GM21717 (cell line): ENCODE measurements around the gene MNX1.

Source experiments
- ATAC-seq: cut with Tn5 transposase; IDR thresholded peaks from one replicate; pipeline ENCODE4 v1.9.1; 2021; ENCODE audit warnings: mild to moderate bottlenecking, moderate library complexity; ENCODE audit not compliant: unreplicated experiment

The MNX1 gene

DNA sequence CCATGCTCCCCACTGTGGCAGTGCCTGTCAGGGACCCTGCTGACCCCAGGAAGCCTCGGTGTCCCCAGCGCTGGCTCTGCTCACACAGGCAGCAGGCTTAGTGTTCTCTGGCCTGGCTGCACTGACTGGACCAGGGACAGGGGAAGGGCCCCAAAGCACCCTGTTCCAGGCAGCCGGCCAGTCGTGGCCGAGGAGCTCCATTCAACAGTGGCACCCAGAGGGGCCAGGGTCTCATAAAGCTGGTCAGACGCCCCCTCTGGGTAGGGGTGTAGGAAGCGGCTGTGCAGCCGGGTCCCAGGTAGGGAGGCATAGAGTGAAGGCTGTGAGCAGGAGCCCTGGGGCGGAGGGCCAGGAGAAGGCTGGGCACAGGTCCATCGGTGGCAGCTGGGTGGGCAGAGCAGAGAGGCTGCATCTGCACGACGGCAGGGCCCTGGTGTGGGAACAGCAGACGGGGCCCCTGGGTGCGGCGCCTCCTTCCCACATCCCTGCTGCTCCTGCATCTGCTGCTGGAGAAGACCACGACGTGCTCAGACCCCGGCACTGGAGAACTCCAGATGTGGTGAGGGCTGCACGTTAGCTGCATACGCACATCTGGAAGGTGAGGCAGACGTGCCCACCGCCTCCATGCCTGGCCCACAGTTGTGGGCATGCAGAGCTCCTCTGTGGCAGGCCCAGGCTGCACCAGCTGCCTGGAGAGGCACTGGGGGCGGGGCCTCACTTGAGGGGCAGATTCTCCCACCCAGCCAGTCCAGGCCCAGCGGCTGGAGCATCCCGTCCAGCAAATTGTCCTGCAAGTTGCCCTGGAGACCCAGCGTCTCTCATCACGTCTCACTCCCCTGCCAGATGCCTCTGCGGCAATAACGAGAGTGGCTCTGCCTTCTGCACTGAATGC, 25.1 kb downstream of the MNX1 start:
- no peak for ATAC-seq

DNA sequence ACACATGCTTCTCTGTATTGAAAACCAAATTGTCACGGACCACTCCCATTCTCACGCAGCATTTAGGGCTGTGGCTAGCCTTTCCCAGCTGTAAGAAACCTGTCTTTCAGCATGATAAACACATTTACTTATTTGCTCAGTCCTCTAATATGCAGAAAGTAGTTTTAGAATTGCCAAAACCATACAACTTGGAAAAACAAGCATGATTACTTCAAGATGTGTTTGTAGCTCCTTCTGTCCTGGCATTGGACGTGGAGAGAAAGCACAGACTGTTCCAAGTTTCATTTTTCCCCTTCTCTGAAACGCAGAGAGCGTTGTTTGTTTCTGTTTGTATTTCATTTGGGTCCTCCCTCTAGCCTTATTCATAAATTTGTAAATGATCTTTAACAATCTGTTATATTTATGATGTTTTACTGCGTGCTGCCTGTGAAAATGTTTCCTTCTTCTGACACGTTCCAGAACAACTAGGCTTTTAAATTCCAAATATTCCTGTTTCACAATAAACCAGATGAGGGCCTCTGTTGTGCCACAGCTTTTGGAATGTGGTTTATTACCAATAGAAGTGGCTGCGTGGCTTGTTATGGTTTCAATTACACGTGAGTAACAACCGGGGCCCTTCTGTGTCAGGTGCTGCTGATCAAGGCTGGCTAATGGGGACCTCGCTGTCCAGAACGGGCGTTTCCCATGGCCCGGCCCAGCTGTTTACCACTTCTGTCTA, 26.1 kb downstream of the MNX1 start:
- ATAC-seq, result no peak

DNA sequence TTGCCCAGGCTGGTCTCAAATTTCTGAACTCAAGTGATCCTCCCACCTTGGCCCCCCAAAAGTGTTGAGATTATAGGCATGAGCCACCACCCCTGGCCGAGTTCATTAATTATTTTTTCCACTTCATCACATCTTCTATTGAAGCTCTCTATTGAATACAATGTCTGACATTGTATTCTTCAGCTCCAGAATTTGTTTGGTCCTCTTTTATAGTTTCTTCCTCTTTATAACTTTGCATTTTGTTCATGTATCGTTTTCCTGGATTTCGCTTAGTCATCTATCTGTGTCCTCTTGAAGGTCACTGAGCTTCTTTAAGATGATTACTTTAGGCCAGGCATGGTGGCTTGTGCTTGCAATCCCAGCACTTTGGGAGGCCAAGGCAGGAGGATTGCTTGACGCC, 30.8 kb downstream of the MNX1 start:
- ATAC-seq, result no peak

DNA sequence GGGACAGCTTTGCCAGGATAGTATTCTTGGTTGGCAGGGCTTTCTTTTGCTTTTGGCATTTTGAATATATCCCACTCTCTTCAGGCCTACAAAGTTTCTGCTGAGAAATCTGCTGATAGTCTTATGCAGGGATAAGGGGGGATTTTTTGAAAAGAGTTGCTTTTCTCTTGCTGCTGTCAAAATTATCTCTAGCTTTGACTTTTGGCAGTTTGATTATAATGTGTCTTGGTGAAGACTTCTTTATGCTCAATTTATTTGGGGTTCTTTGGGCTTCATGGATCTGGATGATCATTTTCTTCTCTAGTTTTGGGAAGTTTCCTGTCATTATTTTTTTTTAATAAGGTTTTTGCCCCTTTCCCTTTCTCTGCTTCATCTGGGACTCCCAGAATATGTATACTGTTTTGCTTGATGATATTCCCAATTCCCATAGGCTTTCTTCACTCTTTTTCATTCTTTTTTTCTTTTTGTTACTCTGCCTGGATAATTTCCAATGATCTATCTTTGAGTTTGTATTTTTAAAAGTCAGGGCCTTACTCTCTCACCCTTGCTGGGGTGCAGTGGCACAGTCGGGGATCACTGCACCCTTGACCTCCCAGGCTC, 31.4 kb downstream of the MNX1 start:
- no peak for ATAC-seq

DNA sequence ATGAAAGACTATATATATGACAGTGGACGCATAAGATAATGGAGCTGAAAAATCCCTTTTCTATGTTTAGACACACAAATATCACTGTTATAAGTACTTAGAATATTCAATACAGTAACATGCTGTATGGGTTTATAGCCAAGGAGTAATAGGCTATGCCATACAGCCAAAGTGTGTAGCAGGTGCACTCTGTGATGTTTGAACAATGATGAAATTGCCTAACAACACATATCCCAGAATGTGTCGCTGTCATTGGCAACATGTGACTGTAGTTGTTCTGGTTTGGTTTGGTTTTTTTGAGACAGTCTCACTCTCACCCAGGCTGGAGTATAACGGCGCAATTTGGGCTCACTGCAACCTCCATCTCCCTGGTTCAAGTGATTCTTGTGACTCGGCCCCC, 34.8 kb downstream of the MNX1 start:
- no peak for ATAC-seq

DNA sequence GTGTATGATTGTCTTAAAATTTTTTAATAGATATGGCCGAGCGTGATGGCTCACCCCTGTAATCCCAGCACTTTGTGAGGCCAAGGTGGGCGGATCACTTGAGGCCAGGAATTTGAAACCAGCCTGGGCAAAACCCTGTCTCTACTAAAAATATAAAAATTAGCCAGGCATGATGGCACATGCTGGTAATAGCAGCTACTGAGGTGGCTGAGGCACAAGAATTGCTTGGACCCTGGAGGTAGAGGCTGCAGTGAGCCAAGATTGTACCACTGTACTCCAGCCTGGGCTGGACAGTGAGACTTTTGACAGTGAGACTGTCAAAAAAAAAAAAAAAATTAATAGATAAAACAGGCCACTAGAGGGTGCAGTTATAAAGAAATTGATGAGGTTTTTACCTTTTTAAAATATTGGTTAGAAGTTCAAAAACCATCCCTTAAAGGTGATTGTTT, 40.5 kb downstream of the MNX1 start:
- ATAC-seq, result no peak

DNA sequence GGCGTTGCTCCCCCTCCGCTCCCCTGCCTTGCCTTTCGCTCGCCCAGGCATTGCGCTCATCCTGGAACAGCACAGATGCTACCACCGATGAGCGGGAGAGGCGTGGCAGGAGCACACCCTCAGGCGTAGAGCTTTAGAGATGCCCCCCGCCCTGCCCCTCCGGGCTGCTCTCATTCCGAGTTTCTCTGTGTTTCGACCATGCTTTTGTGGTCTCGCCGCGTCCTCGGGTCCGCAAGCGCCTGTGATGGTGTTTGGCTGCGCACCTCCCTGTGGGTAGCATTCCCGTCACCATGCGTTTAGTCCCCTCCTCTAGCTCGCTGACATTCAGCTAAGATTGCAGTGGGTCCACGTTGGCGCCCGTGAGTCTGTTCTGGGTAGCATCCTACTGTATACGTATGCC, 42.3 kb downstream of the MNX1 start:
- no peak for ATAC-seq

DNA sequence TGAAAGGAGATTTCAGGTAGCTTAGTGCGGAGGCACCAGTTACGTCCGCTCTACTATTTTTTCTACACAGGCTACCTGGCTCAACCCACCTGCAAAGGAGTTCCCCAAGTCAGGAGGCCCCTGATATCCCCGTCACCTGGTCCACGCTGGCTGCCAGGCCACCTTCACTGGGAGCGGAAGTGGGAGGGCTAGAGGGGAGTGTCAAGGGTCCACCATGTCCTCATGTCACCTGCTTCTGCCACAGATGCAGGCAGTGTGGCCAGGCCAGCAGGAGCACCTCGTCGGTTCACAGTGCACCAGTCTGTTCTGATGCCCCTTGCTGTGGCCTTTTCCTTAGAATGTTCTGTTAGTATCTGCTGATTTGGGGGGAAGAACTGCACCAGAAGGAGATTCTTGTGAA, 44.1 kb downstream of the MNX1 start:
- ATAC-seq, result no peak

DNA sequence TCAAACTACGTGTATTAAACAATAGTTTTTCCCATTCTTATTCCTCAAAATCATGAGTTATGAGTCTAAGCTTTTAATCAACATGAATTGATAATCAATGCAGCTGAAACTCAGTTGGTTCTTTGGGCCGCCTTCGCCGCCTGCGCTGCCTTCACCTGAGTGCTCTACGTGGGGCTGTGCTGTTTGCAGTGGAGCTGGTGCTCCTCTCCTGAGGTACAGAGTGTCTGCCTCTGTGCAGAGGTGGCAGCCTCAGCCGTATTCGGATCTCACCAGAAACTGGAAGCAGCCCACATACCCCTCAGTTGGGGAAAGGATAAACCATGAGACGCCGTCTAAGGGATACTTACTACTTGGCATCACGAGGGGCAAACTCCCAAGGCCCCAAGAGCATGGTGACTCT, 45.5 kb downstream of the MNX1 start:
- ATAC-seq, result no peak

DNA sequence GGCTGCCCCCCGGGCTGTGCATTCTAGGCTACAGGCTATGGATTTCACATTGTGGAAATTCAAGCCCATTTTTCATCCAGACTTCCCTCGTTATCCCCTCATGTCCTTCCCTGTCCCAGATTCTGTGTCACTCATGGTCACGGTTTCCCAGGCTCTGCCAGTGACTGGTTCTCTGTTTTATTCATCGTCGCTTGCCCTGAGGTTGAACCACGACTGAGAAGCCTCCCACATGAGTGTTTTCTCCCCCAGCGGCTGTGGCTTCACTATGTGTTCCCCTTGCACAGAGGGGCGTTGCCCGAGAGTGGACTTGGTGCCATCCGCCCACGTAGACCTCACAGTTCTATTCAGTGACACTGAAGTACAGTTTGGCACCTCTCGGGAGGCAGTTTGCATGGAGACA, 47.0 kb downstream of the MNX1 start:
- ATAC-seq, result no peak

DNA sequence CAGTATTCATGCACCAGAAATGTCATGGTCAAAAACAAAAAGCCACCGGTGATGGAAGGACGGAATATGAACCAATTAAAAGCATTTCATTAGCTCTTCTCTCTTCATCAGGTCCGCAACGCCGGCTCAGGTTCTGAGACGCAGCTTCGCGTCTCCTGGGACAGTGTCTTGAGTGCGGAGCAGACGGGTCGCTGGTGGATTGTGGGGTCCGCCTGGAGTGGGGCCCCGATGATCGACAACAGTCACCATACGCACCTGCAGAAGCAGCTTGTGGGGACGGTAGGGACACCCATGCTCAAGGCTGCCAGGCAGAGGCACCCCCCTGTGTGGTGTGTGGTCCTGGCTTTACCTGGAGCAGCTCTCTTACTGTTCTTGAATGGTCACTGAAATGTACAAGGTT, 47.6 kb downstream of the MNX1 start:
- ATAC-seq, result no peak

DNA sequence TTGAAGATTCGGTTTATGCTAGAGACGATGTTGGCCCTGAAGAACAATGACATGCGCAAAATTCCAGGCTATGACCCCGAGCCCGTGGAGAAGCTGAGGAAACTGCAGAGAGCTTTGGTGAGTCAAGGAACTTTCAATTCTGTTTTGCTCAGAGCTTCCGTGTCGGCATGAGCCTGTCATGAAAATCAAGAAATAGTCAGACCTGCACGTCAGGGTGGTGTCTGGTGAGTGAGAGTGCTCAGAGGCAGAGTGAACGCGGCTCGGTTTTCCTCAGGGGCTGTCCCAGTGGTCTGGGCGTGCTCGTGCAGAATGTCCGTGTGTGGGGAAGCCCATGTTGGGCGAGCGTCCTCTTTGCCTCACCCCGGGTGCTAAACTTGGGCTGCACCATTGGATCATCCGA, 48.3 kb downstream of the MNX1 start:
- ATAC-seq, result no peak

DNA sequence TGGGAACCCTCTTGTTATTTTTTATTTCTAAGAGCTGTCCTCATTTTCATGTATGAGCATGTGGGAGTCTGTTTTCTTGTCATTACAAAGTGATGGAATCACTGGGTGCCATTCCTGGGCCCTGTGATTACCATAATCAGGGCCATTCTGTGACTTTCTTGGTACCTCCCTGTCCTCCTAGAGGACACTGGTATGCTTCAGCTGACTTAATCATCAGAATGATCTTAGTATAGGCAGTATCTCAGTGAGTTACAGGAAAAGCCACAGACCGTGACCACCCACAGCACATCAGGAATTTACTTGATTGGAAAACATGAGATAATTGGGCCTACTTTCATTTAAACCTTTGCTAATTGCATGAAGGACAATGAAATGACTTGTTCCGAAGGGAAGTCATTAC, 53.7 kb downstream of the MNX1 start:
- no peak for ATAC-seq

DNA sequence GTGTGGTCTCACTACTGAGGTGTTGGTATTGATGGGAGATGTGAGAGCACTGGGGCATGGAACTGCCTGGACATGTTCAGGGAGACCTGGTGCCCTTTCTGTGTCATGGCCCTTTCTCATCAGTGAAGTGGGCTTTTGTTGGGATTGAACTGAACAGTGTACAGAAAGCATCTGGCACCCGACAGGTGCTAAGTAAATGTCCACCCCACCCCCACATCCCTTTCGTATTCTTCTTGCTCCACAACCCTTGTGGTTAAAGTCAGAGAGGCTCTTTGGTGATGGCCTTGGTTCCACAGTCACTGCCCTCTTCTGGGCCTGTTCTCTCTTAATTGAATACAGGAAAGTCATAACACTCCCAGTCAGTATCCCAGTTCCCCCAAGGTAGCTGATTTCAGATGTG, 55.5 kb downstream of the MNX1 start:
- no peak for ATAC-seq
